DOHH2 (cell line): ENCODE data around the gene RC3H1.

Experiments used
- H3F3A ChIP-seq: fragments of 200-600 bp; sonication (generic), shearing (Covaris generic); 2 replicates; pipeline ENCODE4 v1.6.0; 2016; ENCODE audit warnings: antibody characterized with exemption, mild to moderate bottlenecking; ENCODE audit not compliant: control insufficient read depth, insufficient read depth
- H3K27ac ChIP-seq: fragments of 200-600 bp; sonication (generic); 2 replicates; pipeline ENCODE4 v1.5.1; 2014; ENCODE audit warnings: low read depth, mild to moderate bottlenecking, low read length, moderate library complexity
- H3K27me3 ChIP-seq: fragments of 200-600 bp; sonication (generic); 2 replicates; pipeline ENCODE4 v1.6.1; 2014; ENCODE audit warnings: mild to moderate bottlenecking, low read length, mixed read lengths; ENCODE audit not compliant: control insufficient read depth
- H3K36me3 ChIP-seq: fragments of 200-600 bp; sonication (generic); 2 replicates; pipeline ENCODE4 v1.6.1; 2014; ENCODE audit warnings: mild to moderate bottlenecking, low read length, moderate library complexity, mixed read lengths; ENCODE audit not compliant: control insufficient read depth
- H3K4me1 ChIP-seq: fragments of 200-600 bp; sonication (generic); 2 replicates; pipeline ENCODE4 v1.6.1; 2014; ENCODE audit warnings: mild to moderate bottlenecking, low read length, mixed read lengths; ENCODE audit not compliant: control insufficient read depth
- H3K4me2 ChIP-seq: fragments of 200-600 bp; sonication (generic); 2 replicates; pipeline ENCODE4 v1.6.0; 2014; ENCODE audit warnings: mild to moderate bottlenecking, low read length, moderate library complexity
- H3K4me3 ChIP-seq: fragments of 200-600 bp; sonication (generic); 2 replicates; pipeline ENCODE4 v1.5.1; 2014; ENCODE audit warnings: mild to moderate bottlenecking, low read length, mixed read lengths
- H3K79me2 ChIP-seq: fragments of 200-600 bp; sonication (generic); 2 replicates; pipeline ENCODE4 v1.6.1; 2014; ENCODE audit warnings: mild to moderate bottlenecking, low read length, mixed read lengths; ENCODE audit not compliant: control insufficient read depth
- H3K9me2 ChIP-seq: fragments of 200-600 bp; sonication (generic); replicated peaks from 2 replicates; pipeline ENCODE4 v1.6.1; 2014; ENCODE audit warnings: mild to moderate bottlenecking, low read length, mixed read lengths; ENCODE audit not compliant: control insufficient read depth
- H3K9me3 ChIP-seq: fragments of 200-600 bp; sonication (generic); 2 replicates; pipeline ENCODE4 v1.6.1; 2014; ENCODE audit warnings: antibody characterized with exemption, low read length, mixed read lengths; ENCODE audit not compliant: control insufficient read depth, insufficient read depth
- H4K20me1 ChIP-seq: fragments of 200-600 bp; sonication (generic); 2 replicates; pipeline ENCODE4 v1.6.0; 2014; ENCODE audit warnings: low read depth, mild to moderate bottlenecking, antibody characterized with exemption, low read length, moderate library complexity; ENCODE audit not compliant: control insufficient read depth, insufficient read depth
- EZH2phosphoT487 ChIP-seq: fragments of 200-600 bp; sonication (generic); IDR thresholded peaks from 2 replicates; pipeline ENCODE4 v1.6.1; 2017; ENCODE audit warnings: borderline replicate concordance, mild to moderate bottlenecking, antibody characterized with exemption, low read length, moderate library complexity, mixed read lengths
- TF ChIP-seq, protein P1 (sequence below): fragments of 200-600 bp; sonication (generic); IDR thresholded peaks from one replicate; pipeline ENCODE4 v1.5.1; 2014; ENCODE audit warnings: antibody characterized with exemption, mild to moderate bottlenecking, low read depth, low read length; ENCODE audit not compliant: poor library complexity, severe bottlenecking

RC3H1 gene

DNA sequence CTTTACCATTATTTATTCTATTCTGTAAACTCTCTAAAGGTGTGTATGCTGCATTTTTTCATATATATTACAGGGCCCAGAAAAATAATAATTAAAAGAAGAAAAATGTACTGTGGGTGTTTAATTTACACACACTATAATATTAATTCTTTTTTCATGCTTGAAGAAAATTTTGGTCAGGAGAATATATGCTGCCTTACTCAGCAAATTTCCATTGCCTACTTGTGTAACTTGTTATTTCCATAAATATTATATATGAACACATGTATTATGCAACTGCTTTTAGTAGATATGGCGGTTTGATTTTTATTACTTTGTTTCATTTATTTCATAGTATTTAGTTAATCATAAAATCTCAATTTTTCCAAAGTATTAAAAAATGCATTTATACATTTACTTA lies 58.7 kb downstream of the RC3H1 start:
- Histone ChIP-seq H3F3A (0 out of 2 replicates have a peak, but pooled peaks cover 3% of the 10 kb centered on the region), H3K27ac (no peak overlapping the region), H3K4me2 (no peak overlapping the region), H3K9me3 (no peaks in the 10 kb centered on the region), H3K79me2 (no peaks in the 10 kb centered on the region), H3K27me3 (no peaks in the 10 kb centered on the region), H3K4me1 (no peaks in the 10 kb centered on the region), H3K9me2 (no peaks in the 10 kb centered on the region), H3K4me3 (no peak overlapping the region), H3K36me3 (peaks cover 84% of the 10 kb centered on the region), H4K20me1 (no peaks in the 10 kb centered on the region)
- TF ChIP-seq EZH2phosphoT487 = no peak
- TF ChIP-seq, protein P1, sequence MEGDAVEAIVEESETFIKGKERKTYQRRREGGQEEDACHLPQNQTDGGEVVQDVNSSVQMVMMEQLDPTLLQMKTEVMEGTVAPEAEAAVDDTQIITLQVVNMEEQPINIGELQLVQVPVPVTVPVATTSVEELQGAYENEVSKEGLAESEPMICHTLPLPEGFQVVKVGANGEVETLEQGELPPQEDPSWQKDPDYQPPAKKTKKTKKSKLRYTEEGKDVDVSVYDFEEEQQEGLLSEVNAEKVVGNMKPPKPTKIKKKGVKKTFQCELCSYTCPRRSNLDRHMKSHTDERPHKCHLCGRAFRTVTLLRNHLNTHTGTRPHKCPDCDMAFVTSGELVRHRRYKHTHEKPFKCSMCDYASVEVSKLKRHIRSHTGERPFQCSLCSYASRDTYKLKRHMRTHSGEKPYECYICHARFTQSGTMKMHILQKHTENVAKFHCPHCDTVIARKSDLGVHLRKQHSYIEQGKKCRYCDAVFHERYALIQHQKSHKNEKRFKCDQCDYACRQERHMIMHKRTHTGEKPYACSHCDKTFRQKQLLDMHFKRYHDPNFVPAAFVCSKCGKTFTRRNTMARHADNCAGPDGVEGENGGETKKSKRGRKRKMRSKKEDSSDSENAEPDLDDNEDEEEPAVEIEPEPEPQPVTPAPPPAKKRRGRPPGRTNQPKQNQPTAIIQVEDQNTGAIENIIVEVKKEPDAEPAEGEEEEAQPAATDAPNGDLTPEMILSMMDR = no peak

DNA sequence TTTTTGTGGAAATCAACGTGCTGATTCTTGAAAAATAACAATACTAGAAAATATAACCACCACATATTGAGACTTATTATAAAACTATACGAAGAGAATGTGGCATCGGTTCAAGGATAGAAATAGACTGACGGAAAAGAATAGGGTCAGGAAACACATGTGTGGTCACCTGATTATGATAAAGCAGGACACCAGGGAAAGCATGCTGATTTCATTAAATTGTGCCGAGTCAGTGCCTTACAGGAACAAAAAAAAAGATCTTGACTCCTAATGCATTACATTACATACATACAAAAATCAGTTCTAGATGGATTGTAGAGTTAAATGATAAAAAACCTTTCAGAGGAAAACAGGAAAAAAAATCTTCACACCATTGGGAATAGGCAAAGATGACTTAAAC lies 61.5 kb downstream of the RC3H1 start:
- Histone ChIP-seq H3K79me2 (no peaks in the 10 kb centered on the region), H3K9me3 (no peaks in the 10 kb centered on the region), H3K27ac (no peak overlapping the region), H3K36me3 (peaks cover 79% of the 10 kb centered on the region), H3F3A (0 out of 2 replicates have a peak, but pooled peaks cover 3% of the 10 kb centered on the region), H3K9me2 (no peaks in the 10 kb centered on the region), H3K4me3 (no peak overlapping the region), H3K4me1 (no peaks in the 10 kb centered on the region), H3K4me2 (no peak overlapping the region), H3K27me3 (no peaks in the 10 kb centered on the region), H4K20me1 (no peaks in the 10 kb centered on the region)
- no peak for TF ChIP-seq EZH2phosphoT487
- TF ChIP-seq, protein P1 = no peak

DNA sequence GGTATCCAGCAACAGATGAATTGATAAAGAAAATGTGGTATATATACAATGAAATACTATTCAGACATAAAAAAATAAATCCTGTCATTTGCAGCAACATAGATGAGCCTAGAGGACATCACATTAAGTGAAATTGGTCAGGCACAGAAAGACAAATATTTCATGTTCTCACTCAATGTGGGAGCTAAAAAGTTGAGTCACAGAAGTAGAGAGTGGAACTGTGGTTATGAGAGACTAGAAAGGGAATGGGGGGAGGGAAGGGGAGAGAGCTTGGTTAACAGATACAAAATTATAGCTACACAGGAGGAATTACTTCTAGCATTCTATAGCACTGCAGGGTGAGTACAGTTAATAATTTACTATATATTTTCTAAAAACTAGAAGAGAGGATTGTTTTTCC lies 68.0 kb downstream of the RC3H1 start:
- Histone ChIP-seq H3K27ac (no peak overlapping the region), H3K4me3 (no peak overlapping the region)
- TF ChIP-seq EZH2phosphoT487 = no peak
- TF ChIP-seq, protein P1 = no peak

More for the DNA sequence above, 68.0 kb downstream of the RC3H1 start:
- no peaks in the 10 kb centered on the region for H3K4me1 ChIP-seq
- H3K9me3 ChIP-seq = no peaks in the 10 kb centered on the region
- H3K36me3 ChIP-seq = peaks cover 65% of the 10 kb centered on the region
- H4K20me1 ChIP-seq = no peaks in the 10 kb centered on the region
- H3K4me2 ChIP-seq = no peak overlapping the region
- no peaks in the 10 kb centered on the region for H3K27me3 ChIP-seq
- H3F3A ChIP-seq = no peaks in the 10 kb centered on the region
- H3K79me2 ChIP-seq = no peaks in the 10 kb centered on the region
- no peaks in the 10 kb centered on the region for H3K9me2 ChIP-seq
